Astrocyte of the spinal cord (primary cell): ENCODE data around the gene IMPDH1.

Experiments used
- DNase-seq: peaks from one replicate; pipeline ENCODE4 v3.0.0; 2011; ENCODE audit warnings: low read depth, low spot score
- H3K4me3 ChIP-seq: 2 replicates; pipeline ENCODE4 v1.5.1; 2011; ENCODE audit warnings: low read depth, mild to moderate bottlenecking, low read length, moderate library complexity
- CTCF ChIP-seq: IDR thresholded peaks from 2 replicates; pipeline ENCODE4 v1.5.1; 2012; ENCODE audit warnings: low read depth, mild to moderate bottlenecking, low read length, inconsistent platforms
- in situ Hi-C: cut with HindIII; loops from 2 replicates; pipeline ENCODE4 v1.10.0; 2017; ENCODE audit warnings: low sequenced_read_pairs

IMPDH1 gene

DNA sequence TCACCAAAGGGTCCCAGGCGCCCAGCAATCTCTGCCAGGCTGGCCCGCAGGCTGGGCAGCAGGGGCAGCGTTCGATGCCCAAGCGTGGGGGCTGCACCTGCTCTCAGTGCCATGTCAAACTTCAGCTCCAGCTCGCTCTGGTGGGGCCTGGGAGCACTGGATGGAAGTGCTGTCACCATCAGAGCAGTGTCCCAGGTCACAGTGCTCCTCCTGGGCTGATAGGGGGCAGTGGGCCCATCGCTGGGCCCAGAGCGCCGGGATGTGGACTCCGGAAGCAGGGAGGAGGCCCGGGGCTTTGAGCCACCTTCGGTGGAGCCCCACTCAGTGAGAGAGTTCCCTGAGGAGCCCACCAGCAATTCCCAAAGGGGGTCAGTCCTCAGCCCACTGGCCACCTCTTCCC lies 50.4 kb downstream of the IMPDH1 start:
- no peak overlapping the region for H3K4me3 ChIP-seq
- in situ Hi-C loops: no loop called here
- no peak for DNase-seq
- TF ChIP-seq CTCF: no peak

- TF ChIP-seq CTCF: no peak
- no peak for DNase-seq
- H3K4me3 ChIP-seq: no peak overlapping the region
- in situ Hi-C loops: no loop called here
Observed at GRCh38 chr7:128358233-128358632, 51.5 kb downstream of the IMPDH1 start.

DNA sequence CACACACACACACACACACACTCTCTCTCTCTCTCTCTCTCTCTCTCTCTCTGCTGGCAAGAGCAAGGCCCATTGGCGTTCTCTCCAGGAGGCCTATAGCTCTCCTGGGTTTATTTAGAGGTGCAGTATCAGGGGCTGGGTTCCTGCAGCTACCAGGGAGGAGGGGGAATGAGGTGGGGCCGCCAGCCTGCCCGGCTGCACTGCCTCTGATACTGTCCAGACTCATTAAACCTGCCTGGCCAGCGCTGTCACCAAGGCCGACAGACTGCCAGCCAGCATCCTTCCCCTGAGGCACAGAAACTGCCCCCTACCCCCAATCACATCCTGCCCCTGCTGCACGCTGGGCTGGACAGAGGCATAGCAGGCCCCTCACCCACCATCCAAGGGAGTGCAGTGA lies 52.6 kb downstream of the IMPDH1 start:
- no peak overlapping the region for H3K4me3 ChIP-seq
- in situ Hi-C loops: no loop called here
- TF ChIP-seq CTCF: no peak
- no peak for DNase-seq

GRCh38 chr7:128356546-128357216 lies 53.1 kb downstream of the IMPDH1 start:
- TF ChIP-seq CTCF: no peak
- no peak overlapping the region for H3K4me3 ChIP-seq
- DNase-seq: no peak
- in situ Hi-C loops: no loop called here

DNA sequence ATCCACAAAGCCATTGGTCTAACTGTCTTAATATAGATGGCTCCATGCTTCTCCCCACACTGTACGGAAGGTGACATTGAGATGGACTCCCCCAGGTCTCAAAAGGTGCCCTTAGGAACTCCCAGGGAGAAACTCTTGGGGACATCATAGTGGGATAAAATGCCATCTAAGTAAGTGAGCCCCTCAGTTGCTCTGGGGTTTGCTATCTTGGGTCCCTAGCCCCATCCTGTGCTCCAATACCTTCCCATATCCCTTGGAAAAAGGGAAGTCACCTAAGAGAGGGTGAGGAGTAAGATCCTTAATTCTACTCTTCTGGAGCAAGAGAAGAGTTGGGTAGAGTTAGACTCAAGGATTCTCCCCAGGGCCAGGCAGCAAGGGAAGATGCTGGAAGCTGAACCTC lies 56.2 kb downstream of the IMPDH1 start:
- TF ChIP-seq CTCF: no peak
- in situ Hi-C loops: no loop called here
- no peak overlapping the region for H3K4me3 ChIP-seq
- no peak for DNase-seq

DNA sequence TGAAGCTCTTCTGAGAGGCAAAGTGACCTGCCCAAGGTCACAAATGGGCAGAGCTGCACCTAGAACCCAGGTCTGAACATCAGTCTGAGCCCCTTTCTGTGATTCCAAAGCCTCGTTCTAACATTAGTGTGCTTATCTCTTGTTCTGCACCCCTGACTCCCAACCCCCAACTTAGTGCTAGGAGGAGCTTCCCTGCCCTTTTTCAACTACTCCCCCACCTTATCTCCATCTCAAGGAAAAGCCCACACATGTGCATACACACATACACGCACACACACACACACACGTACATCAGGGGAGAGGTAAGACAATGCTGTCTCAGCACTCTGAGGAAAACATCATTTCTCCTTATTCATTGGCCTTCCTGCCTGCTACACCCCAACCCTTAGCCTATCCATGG lies 56.6 kb downstream of the IMPDH1 start:
- no peak overlapping the region for H3K4me3 ChIP-seq
- TF ChIP-seq CTCF: no peak
- in situ Hi-C loops: no loop called here
- no peak for DNase-seq
